ENCODE results near the gene NAAA. TPM values are rescaled to one million over a fixed set of nuclear protein-coding genes. Genes with fewer than 3 reads are reported as not detected.

Gene NAAA
- total RNA-seq, 1 experiment from 2014 or later, result 8.9 TPM

GRCh38 chr4:75924309-75924827 is 16.4 kb downstream of the NAAA start:
- ChIA-PET POLR2A (interaction anchor here (0.9 kb wide), 1 partner anchor 12 kb away, joined by 3 read pairs; no protein-coding TSS in a partner anchor), CTCF (interaction anchor here (1.0 to 2.4 kb wide), 3 partner anchors 9 to 29 kb away, joined by 3 to 14 read pairs (median 6); no protein-coding TSS in a partner anchor)
- no peak overlapping the region for H3K27ac Mint-ChIP-seq (ENCODE audit: low read depth, unreplicated experiment)
- no peaks in the 10 kb centered on the region for H3K9me3 Mint-ChIP-seq (ENCODE audit: unreplicated experiment)
- no peak for DNase-seq (ENCODE audit: unreplicated experiment)
- no peak overlapping the region for H3K4me3 Mint-ChIP-seq (ENCODE audit: unreplicated experiment)
- H3K27me3 Mint-ChIP-seq (ENCODE audit: insufficient read depth, unreplicated experiment), result no peaks in the 10 kb centered on the region
- no TSS peak for BruUV-seq (replicated peaks)
- no peaks in the 10 kb centered on the region for H3K4me1 Mint-ChIP-seq (ENCODE audit: insufficient read depth, unreplicated experiment)
- intact Hi-C loops (cut with micrococcal nuclease), result no loop called here
- peaks cover 5% of the 10 kb centered on the region for H3K36me3 Mint-ChIP-seq (ENCODE audit: insufficient read depth, unreplicated experiment)
- TF ChIP-seq, protein P1, sequence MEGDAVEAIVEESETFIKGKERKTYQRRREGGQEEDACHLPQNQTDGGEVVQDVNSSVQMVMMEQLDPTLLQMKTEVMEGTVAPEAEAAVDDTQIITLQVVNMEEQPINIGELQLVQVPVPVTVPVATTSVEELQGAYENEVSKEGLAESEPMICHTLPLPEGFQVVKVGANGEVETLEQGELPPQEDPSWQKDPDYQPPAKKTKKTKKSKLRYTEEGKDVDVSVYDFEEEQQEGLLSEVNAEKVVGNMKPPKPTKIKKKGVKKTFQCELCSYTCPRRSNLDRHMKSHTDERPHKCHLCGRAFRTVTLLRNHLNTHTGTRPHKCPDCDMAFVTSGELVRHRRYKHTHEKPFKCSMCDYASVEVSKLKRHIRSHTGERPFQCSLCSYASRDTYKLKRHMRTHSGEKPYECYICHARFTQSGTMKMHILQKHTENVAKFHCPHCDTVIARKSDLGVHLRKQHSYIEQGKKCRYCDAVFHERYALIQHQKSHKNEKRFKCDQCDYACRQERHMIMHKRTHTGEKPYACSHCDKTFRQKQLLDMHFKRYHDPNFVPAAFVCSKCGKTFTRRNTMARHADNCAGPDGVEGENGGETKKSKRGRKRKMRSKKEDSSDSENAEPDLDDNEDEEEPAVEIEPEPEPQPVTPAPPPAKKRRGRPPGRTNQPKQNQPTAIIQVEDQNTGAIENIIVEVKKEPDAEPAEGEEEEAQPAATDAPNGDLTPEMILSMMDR (IDR thresholded peaks at IDR 0.05; ENCODE audit: unreplicated experiment), result no peak

GRCh38 chr4:75922588-75922987 is 18.2 kb downstream of the NAAA start:
- intact Hi-C loops (cut with micrococcal nuclease), result no loop called here
- POLR2A ChIA-PET, result no interaction called here
- no peaks in the 10 kb centered on the region for H3K4me1 Mint-ChIP-seq (ENCODE audit: insufficient read depth, unreplicated experiment)
- CTCF ChIA-PET, result no interaction called here
- peaks cover 5% of the 10 kb centered on the region for H3K36me3 Mint-ChIP-seq (ENCODE audit: insufficient read depth, unreplicated experiment)
- DNase-seq (ENCODE audit: unreplicated experiment), result no peak
- H3K27me3 Mint-ChIP-seq (ENCODE audit: insufficient read depth, unreplicated experiment), result no peaks in the 10 kb centered on the region
- no peaks in the 10 kb centered on the region for H3K9me3 Mint-ChIP-seq (ENCODE audit: unreplicated experiment)
- no peak overlapping the region for H3K4me3 Mint-ChIP-seq (ENCODE audit: unreplicated experiment)
- TF ChIP-seq, protein P1 (IDR thresholded peaks at IDR 0.05; ENCODE audit: unreplicated experiment), result no peak
- H3K27ac Mint-ChIP-seq (ENCODE audit: low read depth, unreplicated experiment), result no peak overlapping the region
- no TSS peak for BruUV-seq (replicated peaks)

- H3K36me3 Mint-ChIP-seq (ENCODE audit: insufficient read depth, unreplicated experiment), result peaks cover 5% of the 10 kb centered on the region
- no peak for DNase-seq (ENCODE audit: unreplicated experiment)
- H3K4me1 Mint-ChIP-seq (ENCODE audit: insufficient read depth, unreplicated experiment), result no peaks in the 10 kb centered on the region
- H3K27me3 Mint-ChIP-seq (ENCODE audit: insufficient read depth, unreplicated experiment), result no peaks in the 10 kb centered on the region
- H3K27ac Mint-ChIP-seq (ENCODE audit: low read depth, unreplicated experiment), result no peak overlapping the region
- no peak overlapping the region for H3K4me3 Mint-ChIP-seq (ENCODE audit: unreplicated experiment)
- intact Hi-C loops (cut with micrococcal nuclease), result no loop called here
- no peaks in the 10 kb centered on the region for H3K9me3 Mint-ChIP-seq (ENCODE audit: unreplicated experiment)
- POLR2A ChIA-PET, result no interaction called here
- TF ChIP-seq, protein P1 (IDR thresholded peaks at IDR 0.05; ENCODE audit: unreplicated experiment), result no peak
- BruUV-seq (replicated peaks), result no TSS peak
- CTCF ChIA-PET, result no interaction called here
These were observed 18.9 kb downstream of the NAAA start for GRCh38 chr4:75921910-75922309.

- DNase-seq (ENCODE audit: unreplicated experiment), result no peak
- ChIA-PET CTCF (no interaction called here), POLR2A (no interaction called here)
- Mint-ChIP-seq H3K36me3 (ENCODE audit: insufficient read depth, unreplicated experiment) (peaks cover 5% of the 10 kb centered on the region), H3K4me1 (ENCODE audit: insufficient read depth, unreplicated experiment) (no peaks in the 10 kb centered on the region), H3K4me3 (ENCODE audit: unreplicated experiment) (no peak overlapping the region), H3K27ac (ENCODE audit: low read depth, unreplicated experiment) (no peak overlapping the region), H3K9me3 (ENCODE audit: unreplicated experiment) (no peaks in the 10 kb centered on the region), H3K27me3 (ENCODE audit: insufficient read depth, unreplicated experiment) (no peaks in the 10 kb centered on the region)
- TF ChIP-seq, protein P1 (IDR thresholded peaks at IDR 0.05; ENCODE audit: unreplicated experiment), result no peak
- intact Hi-C loops (cut with micrococcal nuclease), result no loop called here
- no TSS peak for BruUV-seq (replicated peaks)
These were observed 20.5 kb downstream of the NAAA start for GRCh38 chr4:75920327-75920726.
